Neural cell (in vitro differentiated cells): ENCODE measurements around the gene PACS2.

Experiments
- EP300 ChIP-seq: fragments of 450-650 bp; conservative IDR thresholded peaks from 2 replicates; pipeline ENCODE4 v1.6.1; 2014; ENCODE audit warnings: antibody characterized with exemption, mild to moderate bottlenecking, moderate library complexity; ENCODE audit not compliant: poor library complexity, severe bottlenecking
- EZH2 ChIP-seq: fragments of 200-600, 300-800 bp; shearing (Covaris generic), sonication (generic); IDR thresholded peaks from 2 replicates; pipeline ENCODE4 v1.6.1; 2014; ENCODE audit warnings: antibody characterized with exemption, low read length, borderline replicate concordance, mild to moderate bottlenecking; ENCODE audit not compliant: insufficient read depth, poor library complexity, severe bottlenecking
- MXI1 ChIP-seq: fragments of 450-650 bp; conservative IDR thresholded peaks from 2 replicates; pipeline ENCODE4 v1.6.1; 2014; ENCODE audit warnings: antibody characterized with exemption, mild to moderate bottlenecking; ENCODE audit not compliant: poor library complexity, severe bottlenecking
- POLR2AphosphoS5 ChIP-seq: IDR thresholded peaks from 2 replicates; pipeline ENCODE4 v1.6.1; 2012
- RAD21 ChIP-seq: fragments of 450-650 bp; conservative IDR thresholded peaks from 2 replicates; pipeline ENCODE4 v1.6.1; 2014; ENCODE audit warnings: antibody characterized with exemption, mild to moderate bottlenecking, moderate library complexity
- SMC3 ChIP-seq: fragments of 450-650 bp; conservative IDR thresholded peaks from 2 replicates; pipeline ENCODE4 v1.6.1; 2014; ENCODE audit warnings: antibody characterized with exemption, mild to moderate bottlenecking, moderate library complexity; ENCODE audit not compliant: poor library complexity
- TAF1 ChIP-seq: IDR thresholded peaks from 2 replicates; pipeline ENCODE4 v1.6.1; 2012; ENCODE audit warnings: low read depth
- TF ChIP-seq, protein P1 (sequence below): fragments of 450-650 bp; IDR thresholded peaks from 2 replicates; pipeline ENCODE4 v1.5.1; 2014; ENCODE audit warnings: antibody characterized with exemption, mild to moderate bottlenecking, moderate library complexity; ENCODE audit not compliant: poor library complexity, severe bottlenecking
- TF ChIP-seq, protein P2 (sequence below): IDR thresholded peaks from 2 replicates; pipeline ENCODE4 v1.6.1; 2012; ENCODE audit warnings: borderline replicate concordance

DNA sequence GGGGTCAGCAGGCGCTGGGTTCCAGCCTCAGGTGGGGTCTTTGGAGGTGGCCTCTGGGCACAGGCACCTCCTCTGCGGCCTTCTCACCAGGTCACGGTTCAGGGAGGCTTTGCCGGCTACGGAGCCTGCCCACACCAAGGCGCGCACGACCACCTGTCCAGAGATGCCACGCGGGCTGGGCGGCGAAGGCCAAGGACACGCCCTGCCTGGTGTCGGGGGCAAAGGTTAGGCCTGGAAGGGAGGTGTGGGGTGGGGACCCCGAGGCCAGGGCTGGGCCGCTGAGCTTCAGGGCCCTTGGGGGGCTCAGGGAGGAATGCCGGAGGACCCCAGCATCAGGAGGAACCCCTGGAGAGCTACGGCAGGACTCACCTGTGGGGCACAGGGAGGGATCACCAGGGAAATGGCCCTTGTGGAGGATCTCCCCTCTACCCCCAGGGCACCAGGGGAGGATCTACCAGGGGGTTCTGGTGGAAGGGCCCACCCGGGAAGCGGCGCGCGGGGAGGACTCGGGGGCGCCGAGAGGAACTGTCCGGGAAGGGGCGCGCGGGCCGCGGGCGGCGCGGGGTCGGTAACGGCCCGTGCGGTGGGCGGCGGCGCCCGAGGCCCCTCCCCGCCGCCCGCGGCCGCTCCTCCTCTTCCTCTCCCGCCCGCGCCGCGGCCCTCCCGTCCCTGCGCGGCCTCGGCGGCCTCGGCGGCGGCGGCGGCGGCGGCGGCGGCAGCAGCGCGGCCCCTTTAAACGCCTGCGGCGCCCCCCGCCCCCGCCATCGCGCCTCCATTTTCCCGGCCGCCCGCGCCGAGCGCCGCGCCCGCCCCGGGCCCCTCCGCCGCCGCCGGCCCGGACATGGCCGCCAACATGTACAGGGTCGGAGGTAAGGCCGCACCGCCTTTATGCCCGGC is 104.9 kb downstream of the PACS2 start, which contains the start of gene MTA1:
- no peak for TF ChIP-seq EZH2
- TF ChIP-seq, protein P1, sequence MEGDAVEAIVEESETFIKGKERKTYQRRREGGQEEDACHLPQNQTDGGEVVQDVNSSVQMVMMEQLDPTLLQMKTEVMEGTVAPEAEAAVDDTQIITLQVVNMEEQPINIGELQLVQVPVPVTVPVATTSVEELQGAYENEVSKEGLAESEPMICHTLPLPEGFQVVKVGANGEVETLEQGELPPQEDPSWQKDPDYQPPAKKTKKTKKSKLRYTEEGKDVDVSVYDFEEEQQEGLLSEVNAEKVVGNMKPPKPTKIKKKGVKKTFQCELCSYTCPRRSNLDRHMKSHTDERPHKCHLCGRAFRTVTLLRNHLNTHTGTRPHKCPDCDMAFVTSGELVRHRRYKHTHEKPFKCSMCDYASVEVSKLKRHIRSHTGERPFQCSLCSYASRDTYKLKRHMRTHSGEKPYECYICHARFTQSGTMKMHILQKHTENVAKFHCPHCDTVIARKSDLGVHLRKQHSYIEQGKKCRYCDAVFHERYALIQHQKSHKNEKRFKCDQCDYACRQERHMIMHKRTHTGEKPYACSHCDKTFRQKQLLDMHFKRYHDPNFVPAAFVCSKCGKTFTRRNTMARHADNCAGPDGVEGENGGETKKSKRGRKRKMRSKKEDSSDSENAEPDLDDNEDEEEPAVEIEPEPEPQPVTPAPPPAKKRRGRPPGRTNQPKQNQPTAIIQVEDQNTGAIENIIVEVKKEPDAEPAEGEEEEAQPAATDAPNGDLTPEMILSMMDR: no peak
- TF ChIP-seq RAD21: no peak
- TF ChIP-seq MXI1: no peak
- no peak for TF ChIP-seq EP300
- no peak for TF ChIP-seq POLR2AphosphoS5
- TF ChIP-seq TAF1: no peak
- TF ChIP-seq, protein P2, sequence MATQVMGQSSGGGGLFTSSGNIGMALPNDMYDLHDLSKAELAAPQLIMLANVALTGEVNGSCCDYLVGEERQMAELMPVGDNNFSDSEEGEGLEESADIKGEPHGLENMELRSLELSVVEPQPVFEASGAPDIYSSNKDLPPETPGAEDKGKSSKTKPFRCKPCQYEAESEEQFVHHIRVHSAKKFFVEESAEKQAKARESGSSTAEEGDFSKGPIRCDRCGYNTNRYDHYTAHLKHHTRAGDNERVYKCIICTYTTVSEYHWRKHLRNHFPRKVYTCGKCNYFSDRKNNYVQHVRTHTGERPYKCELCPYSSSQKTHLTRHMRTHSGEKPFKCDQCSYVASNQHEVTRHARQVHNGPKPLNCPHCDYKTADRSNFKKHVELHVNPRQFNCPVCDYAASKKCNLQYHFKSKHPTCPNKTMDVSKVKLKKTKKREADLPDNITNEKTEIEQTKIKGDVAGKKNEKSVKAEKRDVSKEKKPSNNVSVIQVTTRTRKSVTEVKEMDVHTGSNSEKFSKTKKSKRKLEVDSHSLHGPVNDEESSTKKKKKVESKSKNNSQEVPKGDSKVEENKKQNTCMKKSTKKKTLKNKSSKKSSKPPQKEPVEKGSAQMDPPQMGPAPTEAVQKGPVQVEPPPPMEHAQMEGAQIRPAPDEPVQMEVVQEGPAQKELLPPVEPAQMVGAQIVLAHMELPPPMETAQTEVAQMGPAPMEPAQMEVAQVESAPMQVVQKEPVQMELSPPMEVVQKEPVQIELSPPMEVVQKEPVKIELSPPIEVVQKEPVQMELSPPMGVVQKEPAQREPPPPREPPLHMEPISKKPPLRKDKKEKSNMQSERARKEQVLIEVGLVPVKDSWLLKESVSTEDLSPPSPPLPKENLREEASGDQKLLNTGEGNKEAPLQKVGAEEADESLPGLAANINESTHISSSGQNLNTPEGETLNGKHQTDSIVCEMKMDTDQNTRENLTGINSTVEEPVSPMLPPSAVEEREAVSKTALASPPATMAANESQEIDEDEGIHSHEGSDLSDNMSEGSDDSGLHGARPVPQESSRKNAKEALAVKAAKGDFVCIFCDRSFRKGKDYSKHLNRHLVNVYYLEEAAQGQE: no peak
- no peak for TF ChIP-seq SMC3
